ENCODE data around the gene CC2D1A.

DNA sequence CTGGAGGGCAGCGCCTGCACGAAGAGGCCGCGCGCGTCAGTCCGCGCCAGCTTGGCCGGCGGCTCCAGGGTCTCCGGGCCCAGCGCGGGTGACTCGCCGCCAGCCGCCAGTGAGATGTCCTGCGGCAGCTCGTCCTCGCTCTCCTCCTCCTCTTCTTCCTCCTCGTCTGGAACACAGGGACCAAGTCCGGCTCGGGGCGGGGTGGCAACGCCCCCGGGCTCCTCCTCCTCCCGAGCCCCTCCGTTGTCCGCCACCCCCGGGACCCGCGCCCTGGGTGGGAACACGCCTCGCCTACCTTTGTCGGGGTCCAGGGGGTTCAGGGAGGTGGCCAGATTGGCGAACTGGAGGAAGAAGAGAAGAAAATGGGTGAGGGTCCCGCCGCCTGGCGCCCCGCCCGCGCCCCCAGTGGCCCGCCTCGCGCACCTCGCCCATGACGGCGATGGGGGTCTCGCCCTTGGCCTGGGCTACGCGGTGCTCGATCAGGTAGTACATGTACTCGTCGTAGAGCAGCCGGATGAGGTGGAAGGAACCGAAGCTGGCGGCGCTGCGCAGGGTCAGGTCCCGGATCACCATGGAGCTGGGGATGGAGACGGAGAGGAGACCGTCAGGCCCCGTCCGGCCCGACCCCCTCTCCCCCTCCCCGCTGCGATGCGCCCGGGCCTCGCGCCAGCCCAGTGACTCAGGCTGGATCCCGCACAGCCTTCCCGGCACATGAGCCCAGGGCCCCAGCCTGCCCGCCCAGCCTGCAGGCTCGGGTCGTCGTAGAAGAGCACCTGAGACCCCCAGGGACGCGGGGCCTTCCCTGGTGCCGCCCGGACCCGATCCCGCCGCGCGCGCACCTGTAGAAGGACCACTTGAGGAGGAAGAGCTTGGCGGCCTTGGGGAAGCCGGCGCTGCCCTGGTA is 57.0 kb downstream of the CC2D1A start:
- TF ChIP-seq POLR2A (IDR thresholded peaks at IDR 0.05) = no peak
- TF ChIP-seq, protein P1, sequence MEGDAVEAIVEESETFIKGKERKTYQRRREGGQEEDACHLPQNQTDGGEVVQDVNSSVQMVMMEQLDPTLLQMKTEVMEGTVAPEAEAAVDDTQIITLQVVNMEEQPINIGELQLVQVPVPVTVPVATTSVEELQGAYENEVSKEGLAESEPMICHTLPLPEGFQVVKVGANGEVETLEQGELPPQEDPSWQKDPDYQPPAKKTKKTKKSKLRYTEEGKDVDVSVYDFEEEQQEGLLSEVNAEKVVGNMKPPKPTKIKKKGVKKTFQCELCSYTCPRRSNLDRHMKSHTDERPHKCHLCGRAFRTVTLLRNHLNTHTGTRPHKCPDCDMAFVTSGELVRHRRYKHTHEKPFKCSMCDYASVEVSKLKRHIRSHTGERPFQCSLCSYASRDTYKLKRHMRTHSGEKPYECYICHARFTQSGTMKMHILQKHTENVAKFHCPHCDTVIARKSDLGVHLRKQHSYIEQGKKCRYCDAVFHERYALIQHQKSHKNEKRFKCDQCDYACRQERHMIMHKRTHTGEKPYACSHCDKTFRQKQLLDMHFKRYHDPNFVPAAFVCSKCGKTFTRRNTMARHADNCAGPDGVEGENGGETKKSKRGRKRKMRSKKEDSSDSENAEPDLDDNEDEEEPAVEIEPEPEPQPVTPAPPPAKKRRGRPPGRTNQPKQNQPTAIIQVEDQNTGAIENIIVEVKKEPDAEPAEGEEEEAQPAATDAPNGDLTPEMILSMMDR (IDR thresholded peaks at IDR 0.05) = no peak
